Spinal cord (tissue), 10 donors: ENCODE data around the gene KIAA0232. TPM values are rescaled to one million over a fixed set of nuclear protein-coding genes. Genes with fewer than 3 reads are reported as not detected.

ENCODE experiments used
- DNase-seq, 6 donors: peaks; one replicate each; pipeline versions ENCODE4 v3.0.0 to v3.0.0-alpha.2; 2013 to 2015; ENCODE audit warnings: low spot score in 6 of 6, low read depth in 4 of 6
- H3K27ac ChIP-seq: one replicate; pipeline ENCODE4 v1.5.1; 2013; ENCODE audit warnings: low read depth, low read length, control low read depth
- H3K27me3 ChIP-seq: one replicate; pipeline ENCODE4 v1.6.1; 2013; ENCODE audit warnings: low read length; ENCODE audit not compliant: control insufficient read depth, insufficient read depth
- H3K36me3 ChIP-seq: one replicate; pipeline ENCODE4 v1.6.1; 2013; ENCODE audit warnings: low read length; ENCODE audit not compliant: control insufficient read depth, insufficient read depth
- H3K4me1 ChIP-seq: one replicate; pipeline ENCODE4 v1.6.1; 2013; ENCODE audit warnings: low read length; ENCODE audit not compliant: control insufficient read depth, insufficient read depth
- H3K4me3 ChIP-seq: one replicate; pipeline ENCODE4 v1.5.1; 2013; ENCODE audit warnings: low read depth, low read length, control low read depth
- H3K9me3 ChIP-seq: one replicate; pipeline ENCODE4 v1.6.1; 2013; ENCODE audit warnings: low read length; ENCODE audit not compliant: control insufficient read depth, insufficient read depth
- WGBS: methylation state at CpG from one replicate; pipeline ENCODE4 v1.1.5; 2013; ENCODE audit warnings: missing lambda C conversion rate; ENCODE audit not compliant: insufficient coverage; 5-methylcytosine and 5-hydroxymethylcytosine counted together
- polyA plus RNA-seq, 2 donors: library from polyadenylated mRNA; unstranded; fragments of 120-200 nt; gene quantifications; one replicate each; pipeline ENCODE4 v1.2.1, GENCODE V29; 2013; ENCODE audit not compliant: insufficient read length in 2 of 2
- total RNA-seq, 2 donors: library from RNA; depleted of rRNA in 1 of 2; stranded (reverse); fragments of 120-200 nt in 1 of 2; fragments of >200 nt in 1 of 2; gene quantifications; one replicate each; pipeline versions ENCODE4 v1.2.3 to v1.2.4, GENCODE V29; 2013 to 2014
- donor health status: healthy.

The KIAA0232 gene
- total and polyA plus RNA-seq, 4 donors, result 34.8 to 59.9 (median 45.7) TPM

GRCh38 chr4:6802626-6803025 lies 20.1 kb downstream of the KIAA0232 start:
- Histone ChIP-seq H3K27ac (no peak overlapping the region), H3K9me3 (no peaks in the 10 kb centered on the region), H3K36me3 (peaks cover 7% of the 10 kb centered on the region), H3K4me3 (no peak overlapping the region), H3K27me3 (no peaks in the 10 kb centered on the region), H3K4me1 (peaks cover 3% of the 10 kb centered on the region)
- 95% methylated on average over 2 of the region's 2 CpGs for WGBS
- DNase-seq, result no peak

DNA sequence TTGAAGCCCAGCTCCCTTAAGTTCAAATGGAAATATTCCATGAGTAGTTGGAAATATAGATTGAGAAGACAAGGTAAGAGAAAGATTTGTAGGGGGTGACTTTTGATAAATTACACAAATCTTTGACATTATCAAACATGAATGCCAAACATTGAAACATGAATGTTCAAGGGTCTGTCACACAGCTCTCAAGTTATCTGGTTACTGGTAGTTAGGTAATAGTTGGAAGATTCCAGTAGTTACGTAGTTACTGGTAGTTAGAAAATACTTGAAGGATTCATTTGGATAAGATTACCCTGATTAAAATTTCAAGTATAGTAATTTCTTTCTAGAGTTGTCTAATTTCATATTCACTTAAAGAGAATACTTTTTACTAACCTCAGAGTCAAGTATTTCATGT lies 20.7 kb downstream of the KIAA0232 start:
- peaks cover 3% of the 10 kb centered on the region for H3K4me1 ChIP-seq
- no CpG with 5 or more reads among the region's 1 CpG for WGBS
- no peak for DNase-seq

DNA sequence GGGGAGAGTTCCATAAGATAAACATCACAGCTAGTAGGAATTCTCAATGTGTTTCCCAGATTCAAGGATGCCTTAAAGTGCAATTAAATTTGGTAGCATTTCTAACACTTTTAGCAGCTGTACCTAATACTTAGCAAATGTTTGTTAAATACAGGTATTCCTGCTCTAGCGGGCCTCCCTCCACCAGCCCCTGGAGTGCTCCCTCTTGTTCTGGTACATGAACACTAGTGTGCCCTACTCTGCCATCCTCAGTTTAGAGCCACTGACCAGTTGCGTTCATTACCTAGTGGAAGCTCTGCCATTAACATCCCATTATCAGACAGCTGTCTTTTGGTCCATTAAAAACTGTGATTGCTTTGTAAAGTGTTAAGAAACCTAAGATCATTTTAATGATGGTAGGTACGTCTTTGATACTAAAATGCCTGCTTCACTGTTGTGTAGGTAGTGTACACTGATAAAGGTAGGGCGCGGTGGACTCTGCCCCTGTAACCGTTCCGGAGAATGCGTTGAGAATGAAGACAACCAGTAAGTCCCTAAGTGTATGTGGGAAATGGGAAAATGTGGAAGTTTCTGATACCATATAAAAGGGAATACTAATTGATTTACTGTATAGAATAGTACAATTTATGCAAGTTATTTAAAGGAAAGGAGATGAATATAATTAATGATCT lies 21.7 kb downstream of the KIAA0232 start:
- WGBS, result 93% methylated on average over 2 of the region's 8 CpGs

More for the DNA sequence above, 20.7 kb downstream of the KIAA0232 start:
- Histone ChIP-seq H3K27me3 (no peaks in the 10 kb centered on the region), H3K36me3 (peaks cover 7% of the 10 kb centered on the region), H3K4me3 (no peak overlapping the region), H3K27ac (no peak overlapping the region), H3K9me3 (no peaks in the 10 kb centered on the region)

DNA sequence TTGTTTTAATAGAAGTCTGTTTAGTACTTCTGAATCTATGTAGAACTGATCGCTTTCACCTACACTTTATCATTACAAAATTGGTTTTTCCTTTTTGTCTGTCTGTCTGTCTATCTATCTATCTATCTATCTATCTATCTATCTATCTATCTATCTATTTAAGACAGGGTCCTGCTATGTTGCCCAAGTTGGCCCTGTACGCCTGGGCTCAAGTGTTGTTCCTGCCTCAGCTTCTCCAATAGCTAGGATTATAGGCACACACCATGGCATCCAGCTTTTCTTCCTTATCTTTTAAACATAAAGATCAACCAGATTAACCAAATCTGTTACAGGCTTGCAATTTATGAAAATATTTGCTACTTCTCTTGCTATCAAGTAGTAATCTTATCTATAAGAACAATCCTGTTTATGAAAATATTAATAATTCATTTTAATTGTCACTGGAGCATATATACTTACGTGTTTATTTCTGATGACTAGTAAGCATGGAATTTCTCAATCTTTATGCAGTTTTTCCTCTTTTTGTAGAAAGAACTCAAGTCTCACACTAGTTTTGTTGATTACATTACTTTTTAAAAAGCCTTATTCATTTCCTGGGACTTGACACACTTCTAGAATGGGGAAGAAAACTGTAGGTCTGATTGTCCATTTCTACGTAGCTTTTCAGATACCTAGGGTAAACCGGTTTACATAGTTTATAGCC lies 24.5 kb downstream of the KIAA0232 start:
- no peak overlapping the region for H3K4me3 ChIP-seq
- no peak overlapping the region for H3K27ac ChIP-seq
- 76% methylated on average over 3 of the region's 5 CpGs for WGBS
- H3K36me3 ChIP-seq, result peaks cover 2% of the 10 kb centered on the region
- H3K4me1 ChIP-seq, result peaks cover 1% of the 10 kb centered on the region
- H3K9me3 ChIP-seq, result no peaks in the 10 kb centered on the region
- DNase-seq, result no peak
- H3K27me3 ChIP-seq, result no peaks in the 10 kb centered on the region

More for the DNA sequence above, 21.7 kb downstream of the KIAA0232 start:
- H3K36me3 ChIP-seq, result peaks cover 2% of the 10 kb centered on the region
- H3K9me3 ChIP-seq, result no peaks in the 10 kb centered on the region
- peaks cover 3% of the 10 kb centered on the region for H3K4me1 ChIP-seq
- H3K4me3 ChIP-seq, result no peak overlapping the region
- no peak for DNase-seq
- H3K27ac ChIP-seq, result no peak overlapping the region
- no peaks in the 10 kb centered on the region for H3K27me3 ChIP-seq

- DNase-seq, result no peak
- WGBS, result 100% methylated on average over 1 of the region's 2 CpGs
- Histone ChIP-seq H3K27ac (no peak overlapping the region), H3K27me3 (no peaks in the 10 kb centered on the region), H3K36me3 (no peaks in the 10 kb centered on the region), H3K9me3 (no peaks in the 10 kb centered on the region), H3K4me3 (no peak overlapping the region), H3K4me1 (no peaks in the 10 kb centered on the region)
Observed at GRCh38 chr4:6808259-6808658, 25.7 kb downstream of the KIAA0232 start.

GRCh38 chr4:6811165-6811564 lies 28.6 kb downstream of the KIAA0232 start:
- 76% methylated on average over 4 of the region's 6 CpGs for WGBS
- Histone ChIP-seq H3K36me3 (no peaks in the 10 kb centered on the region), H3K4me3 (no peak overlapping the region), H3K27ac (no peak overlapping the region), H3K9me3 (no peaks in the 10 kb centered on the region), H3K27me3 (no peaks in the 10 kb centered on the region), H3K4me1 (no peaks in the 10 kb centered on the region)
- DNase-seq, result no peak

DNA sequence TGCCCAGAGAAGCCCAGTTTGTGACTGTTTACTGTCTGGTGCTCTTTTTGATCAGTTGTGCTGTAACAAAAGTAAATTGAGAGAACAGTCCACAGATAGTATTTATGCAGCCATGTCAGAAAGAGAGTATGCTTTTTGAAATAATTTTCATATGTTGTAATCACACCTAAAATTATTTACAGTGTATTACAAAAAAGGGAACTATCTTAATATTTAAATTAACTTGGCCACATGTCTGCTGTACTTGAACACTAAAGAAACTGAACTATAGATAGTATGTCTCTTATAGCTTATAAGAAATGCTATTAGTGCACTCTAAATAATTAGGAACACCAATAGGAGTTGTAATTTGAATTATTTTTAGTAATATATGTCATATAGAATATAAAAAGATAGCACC lies 30.2 kb downstream of the KIAA0232 start:
- no peaks in the 10 kb centered on the region for H3K4me1 ChIP-seq
- H3K9me3 ChIP-seq, result no peaks in the 10 kb centered on the region
- no peaks in the 10 kb centered on the region for H3K27me3 ChIP-seq
- H3K27ac ChIP-seq, result no peak overlapping the region
- DNase-seq, result no peak
- H3K36me3 ChIP-seq, result no peaks in the 10 kb centered on the region
- H3K4me3 ChIP-seq, result no peak overlapping the region

GRCh38 chr4:6813725-6814124 lies 31.2 kb downstream of the KIAA0232 start:
- Histone ChIP-seq H3K9me3 (peaks cover 4% of the 10 kb centered on the region), H3K4me3 (no peak overlapping the region), H3K36me3 (no peaks in the 10 kb centered on the region), H3K27me3 (no peaks in the 10 kb centered on the region), H3K4me1 (no peaks in the 10 kb centered on the region), H3K27ac (no peak overlapping the region)
- 60% methylated on average over 1 of the region's 3 CpGs for WGBS
- no peak for DNase-seq

GRCh38 chr4:6815029-6815836 lies 32.7 kb downstream of the KIAA0232 start:
- peaks cover 9% of the 10 kb centered on the region for H3K9me3 ChIP-seq
- no peak for DNase-seq
- H3K27me3 ChIP-seq, result no peaks in the 10 kb centered on the region
- no CpG with 5 or more reads among the region's 9 CpGs for WGBS
- no peak overlapping the region for H3K4me3 ChIP-seq
- no peak overlapping the region for H3K27ac ChIP-seq
- no peaks in the 10 kb centered on the region for H3K4me1 ChIP-seq
- H3K36me3 ChIP-seq, result no peaks in the 10 kb centered on the region
